Activated naive CD8-positive, alpha-beta T cell (primary cell): ENCODE results near the gene FANCC.

Experiments used
- H3K27ac Mint-ChIP-seq: one replicate; pipeline ENCODE4 v1.8.0; 2021; ENCODE audit warnings: mixed read lengths
- H3K27me3 Mint-ChIP-seq: one replicate; pipeline ENCODE4 v1.8.0; 2021; ENCODE audit warnings: mixed read lengths
- H3K36me3 Mint-ChIP-seq: one replicate; pipeline ENCODE4 v1.8.0; 2021; ENCODE audit warnings: mixed read lengths
- H3K4me1 Mint-ChIP-seq: one replicate; pipeline ENCODE4 v1.8.0; 2021; ENCODE audit warnings: low read depth, mixed read lengths
- H3K4me3 Mint-ChIP-seq: one replicate; pipeline ENCODE4 v1.8.0; 2021; ENCODE audit warnings: mild to moderate bottlenecking, mixed read lengths
- H3K9me3 Mint-ChIP-seq: one replicate; pipeline ENCODE4 v1.8.0; 2021; ENCODE audit warnings: low read depth, mixed read lengths

The FANCC gene

GRCh38 chr9:95131023-95131943 lies 186.2 kb downstream of the FANCC start:
- Mint-ChIP-seq H3K27ac (no peak overlapping the region), H3K4me3 (no peak overlapping the region), H3K36me3 (peaks cover 11% of the 10 kb centered on the region), H3K4me1 (no peaks in the 10 kb centered on the region), H3K9me3 (no peaks in the 10 kb centered on the region), H3K27me3 (no peaks in the 10 kb centered on the region)

- Mint-ChIP-seq H3K4me3 (no peak overlapping the region), H3K4me1 (no peaks in the 10 kb centered on the region)
Measured at GRCh38 chr9:95130484-95130883, 187.0 kb downstream of the FANCC start.

GRCh38 chr9:95129476-95130291 lies 187.8 kb downstream of the FANCC start:
- peaks cover 8% of the 10 kb centered on the region for H3K36me3 Mint-ChIP-seq
- no peak overlapping the region for H3K4me3 Mint-ChIP-seq
- no peaks in the 10 kb centered on the region for H3K4me1 Mint-ChIP-seq
- H3K9me3 Mint-ChIP-seq, result no peaks in the 10 kb centered on the region
- no peaks in the 10 kb centered on the region for H3K27me3 Mint-ChIP-seq
- H3K27ac Mint-ChIP-seq, result no peak overlapping the region

More at GRCh38 chr9:95130484-95130883, 187.0 kb downstream of the FANCC start:
- Mint-ChIP-seq H3K9me3 (no peaks in the 10 kb centered on the region), H3K27me3 (no peaks in the 10 kb centered on the region), H3K36me3 (peaks cover 11% of the 10 kb centered on the region), H3K27ac (no peak overlapping the region)

- Mint-ChIP-seq H3K27ac (no peak overlapping the region), H3K36me3 (peaks cover 8% of the 10 kb centered on the region), H3K4me1 (no peaks in the 10 kb centered on the region), H3K9me3 (no peaks in the 10 kb centered on the region), H3K4me3 (no peak overlapping the region), H3K27me3 (no peaks in the 10 kb centered on the region)
Measured at GRCh38 chr9:95128177-95128524, 189.4 kb downstream of the FANCC start.

GRCh38 chr9:95127249-95128176 lies 190.0 kb downstream of the FANCC start:
- Mint-ChIP-seq H3K4me3 (no peak overlapping the region), H3K27ac (no peak overlapping the region), H3K27me3 (no peaks in the 10 kb centered on the region), H3K9me3 (no peaks in the 10 kb centered on the region), H3K4me1 (no peaks in the 10 kb centered on the region), H3K36me3 (peaks cover 6% of the 10 kb centered on the region)

GRCh38 chr9:95126739-95127138 lies 190.8 kb downstream of the FANCC start:
- Mint-ChIP-seq H3K27ac (no peak overlapping the region), H3K27me3 (no peaks in the 10 kb centered on the region), H3K4me1 (no peaks in the 10 kb centered on the region), H3K9me3 (no peaks in the 10 kb centered on the region), H3K4me3 (no peak overlapping the region), H3K36me3 (peaks cover 6% of the 10 kb centered on the region)

GRCh38 chr9:95125652-95126051 lies 191.9 kb downstream of the FANCC start:
- H3K4me1 Mint-ChIP-seq, result no peaks in the 10 kb centered on the region
- H3K27ac Mint-ChIP-seq, result no peak overlapping the region
- no peaks in the 10 kb centered on the region for H3K27me3 Mint-ChIP-seq
- H3K9me3 Mint-ChIP-seq, result no peaks in the 10 kb centered on the region
- no peak overlapping the region for H3K4me3 Mint-ChIP-seq
- H3K36me3 Mint-ChIP-seq, result peaks cover 6% of the 10 kb centered on the region

- Mint-ChIP-seq H3K4me1 (no peaks in the 10 kb centered on the region), H3K4me3 (no peak overlapping the region), H3K9me3 (no peaks in the 10 kb centered on the region), H3K36me3 (peaks cover 6% of the 10 kb centered on the region), H3K27ac (no peak overlapping the region), H3K27me3 (no peaks in the 10 kb centered on the region)
Measured at GRCh38 chr9:95124582-95125367, 192.7 kb downstream of the FANCC start.

- H3K27ac Mint-ChIP-seq, result no peak overlapping the region
- no peaks in the 10 kb centered on the region for H3K9me3 Mint-ChIP-seq
- peaks cover 6% of the 10 kb centered on the region for H3K36me3 Mint-ChIP-seq
- H3K27me3 Mint-ChIP-seq, result no peaks in the 10 kb centered on the region
- no peak overlapping the region for H3K4me3 Mint-ChIP-seq
- no peaks in the 10 kb centered on the region for H3K4me1 Mint-ChIP-seq
Measured at GRCh38 chr9:95120781-95121370, 196.6 kb downstream of the FANCC start.

- no peak overlapping the region for H3K4me3 Mint-ChIP-seq
- peaks cover 3% of the 10 kb centered on the region for H3K36me3 Mint-ChIP-seq
- no peaks in the 10 kb centered on the region for H3K4me1 Mint-ChIP-seq
- H3K27me3 Mint-ChIP-seq, result no peaks in the 10 kb centered on the region
- no peak overlapping the region for H3K27ac Mint-ChIP-seq
- no peaks in the 10 kb centered on the region for H3K9me3 Mint-ChIP-seq
Measured at GRCh38 chr9:95118596-95118995, 198.9 kb downstream of the FANCC start.

GRCh38 chr9:95116808-95117204 lies 200.7 kb downstream of the FANCC start:
- no peaks in the 10 kb centered on the region for H3K27me3 Mint-ChIP-seq
- no peaks in the 10 kb centered on the region for H3K4me1 Mint-ChIP-seq
- H3K36me3 Mint-ChIP-seq, result peaks cover 3% of the 10 kb centered on the region
- H3K4me3 Mint-ChIP-seq, result no peak overlapping the region
- H3K9me3 Mint-ChIP-seq, result no peaks in the 10 kb centered on the region
- H3K27ac Mint-ChIP-seq, result no peak overlapping the region

- H3K27ac Mint-ChIP-seq, result no peak overlapping the region
- H3K27me3 Mint-ChIP-seq, result no peaks in the 10 kb centered on the region
- H3K36me3 Mint-ChIP-seq, result peaks cover 3% of the 10 kb centered on the region
- no peaks in the 10 kb centered on the region for H3K4me1 Mint-ChIP-seq
- no peak overlapping the region for H3K4me3 Mint-ChIP-seq
- H3K9me3 Mint-ChIP-seq, result no peaks in the 10 kb centered on the region
Measured at GRCh38 chr9:95116002-95116807, 201.3 kb downstream of the FANCC start.

- Mint-ChIP-seq H3K4me1 (no peaks in the 10 kb centered on the region), H3K27me3 (no peaks in the 10 kb centered on the region), H3K4me3 (no peak overlapping the region), H3K36me3 (peaks cover 3% of the 10 kb centered on the region), H3K27ac (no peak overlapping the region), H3K9me3 (no peaks in the 10 kb centered on the region)
Measured at GRCh38 chr9:95115104-95115503, 202.4 kb downstream of the FANCC start.
